Caco-2 (cell line): ENCODE measurements around the gene LONRF3. TPM values are rescaled to one million over a fixed set of nuclear protein-coding genes. Genes with fewer than 3 reads are reported as not detected.

ENCODE experiments used
- BruUV-seq: library from RNA; stranded (reverse); fragments of 400-500 nt; replicated peaks from 2 replicates; lab custom pipeline; 2021; lab: Mats Ljungman, UMichigan
- CTCF ChIA-PET: fragments of 300-600 bp; sonication (Branson Sonifier 250); formaldehyde crosslinking; loops from one replicate; lab custom pipeline; 2022; ENCODE audit warnings: antibody characterized with exemption; lab: Charles Lee
- POLR2A ChIA-PET: fragments of 300-600 bp; sonication (Branson Sonifier 250); formaldehyde crosslinking; loops from one replicate; lab custom pipeline; 2022; ENCODE audit warnings: antibody characterized with exemption; lab: Charles Lee
- DNase-seq, 2 experiments: peaks; one replicate each; pipeline versions ENCODE4 v3.0.0 to v3.0.0-alpha.2; 2020 to 2022
- H3K27me3 ChIP-seq: replicated peaks from 2 replicates; pipeline ENCODE4 v1.6.0; 2011; ENCODE audit warnings: low read length; ENCODE audit not compliant: control insufficient read depth, insufficient read depth
- H3K36me3 ChIP-seq: 2 replicates; pipeline ENCODE4 v1.5.1; 2011; ENCODE audit warnings: low read length; ENCODE audit not compliant: control insufficient read depth, insufficient read depth
- H3K4me1 ChIP-seq: fragments of 250-450 bp; sonication (Bioruptor Pico); 2 replicates; pipeline ENCODE4 v1.5.1; 2020; ENCODE audit warnings: mild to moderate bottlenecking
- H3K4me3 ChIP-seq: 2 replicates; pipeline ENCODE4 v1.5.1; 2011; ENCODE audit warnings: low read depth, mild to moderate bottlenecking, control low read depth, low read length
- H3K9me3 ChIP-seq: fragments of 250-450 bp; sonication (Bioruptor Pico); 2 replicates; pipeline ENCODE4 v1.5.1; 2020; ENCODE audit warnings: mild to moderate bottlenecking, moderate library complexity
- H3K27ac Mint-ChIP-seq: one replicate; pipeline ENCODE4 v1.8.0; 2022; ENCODE audit warnings: mixed read lengths; ENCODE audit not compliant: unreplicated experiment
- H3K27me3 Mint-ChIP-seq: one replicate; pipeline ENCODE4 v1.8.0; 2022; ENCODE audit warnings: mixed read lengths; ENCODE audit not compliant: insufficient read depth, unreplicated experiment
- H3K36me3 Mint-ChIP-seq: one replicate; pipeline ENCODE4 v1.8.0; 2022; ENCODE audit warnings: mild to moderate bottlenecking, mixed read lengths; ENCODE audit not compliant: insufficient read depth, unreplicated experiment
- H3K4me1 Mint-ChIP-seq: one replicate; pipeline ENCODE4 v1.8.0; 2022; ENCODE audit warnings: low read depth, mixed read lengths; ENCODE audit not compliant: unreplicated experiment
- H3K4me3 Mint-ChIP-seq: one replicate; pipeline ENCODE4 v1.8.0; 2022; ENCODE audit warnings: mild to moderate bottlenecking, moderate library complexity, mixed read lengths; ENCODE audit not compliant: unreplicated experiment
- H3K9me3 Mint-ChIP-seq: one replicate; pipeline ENCODE4 v1.8.0; 2022; ENCODE audit warnings: mixed read lengths; ENCODE audit not compliant: unreplicated experiment
- intact Hi-C: fragments of 100-400 bp; cut with micrococcal nuclease; formaldehyde crosslinking; loops from one replicate; pipeline ENCODE4 v1.10.0; 2022; ENCODE audit not compliant: unreplicated experiment
- total RNA-seq: library from RNA; stranded (reverse); gene quantifications from 2 replicates; pipeline ENCODE4 v1.2.3, GENCODE V29; 2022
- TF ChIP-seq, protein P1 (sequence below), 2 experiments: fragments of 200-600 bp in 1 of 2; IDR thresholded peaks; 1 replicate in 1 of 2; 2 replicates in 1 of 2; pipeline versions ENCODE4 v1.5.1 to v1.8.0; 2011 to 2022; ENCODE audit warnings: antibody characterized with exemption in 1 of 2, control low read depth in 1 of 2, inconsistent platforms in 1 of 2, low read depth in 1 of 2, low read length in 1 of 2, mild to moderate bottlenecking in 1 of 2, moderate library complexity in 1 of 2; ENCODE audit not compliant: insufficient read depth in 1 of 2, severe bottlenecking in 1 of 2, unreplicated experiment in 1 of 2

Gene LONRF3
- total RNA-seq, 1 experiment from 2014 or later = 0.84 TPM

DNA sequence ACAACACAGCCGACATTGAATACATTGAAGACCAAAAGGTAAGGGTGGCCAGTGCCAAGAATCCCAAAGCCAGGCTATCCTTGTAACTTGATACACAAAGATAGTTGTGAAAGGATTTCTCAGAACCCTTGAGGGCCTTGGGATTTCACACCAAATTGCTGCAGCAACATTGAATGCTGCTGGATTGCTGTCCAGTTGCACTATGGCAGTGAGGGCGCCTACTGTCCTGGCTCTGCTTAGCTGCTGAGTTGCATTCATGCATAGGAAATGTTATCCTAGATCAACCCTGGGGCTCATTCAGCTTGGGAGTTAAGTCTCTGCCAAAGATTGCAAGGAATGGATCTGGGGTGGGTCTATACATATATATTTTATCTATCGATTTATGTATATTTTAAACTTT lies 38.7 kb downstream of the LONRF3 start:
- no peak overlapping the region for H3K27ac Mint-ChIP-seq
- H3K9me3 ChIP-seq = no peaks in the 10 kb centered on the region
- no peak for DNase-seq
- H3K36me3 ChIP-seq = no peaks in the 10 kb centered on the region
- BruUV-seq = no TSS peak
- H3K36me3 Mint-ChIP-seq = no peaks in the 10 kb centered on the region
- ChIA-PET POLR2A (no interaction called here), CTCF (no interaction called here)
- intact Hi-C loops = no loop called here
- peaks cover 3% of the 10 kb centered on the region for H3K27me3 Mint-ChIP-seq
- no peaks in the 10 kb centered on the region for H3K4me1 Mint-ChIP-seq
- no peaks in the 10 kb centered on the region for H3K4me1 ChIP-seq
- no peaks in the 10 kb centered on the region for H3K27me3 ChIP-seq
- H3K9me3 Mint-ChIP-seq = no peaks in the 10 kb centered on the region
- H3K4me3 Mint-ChIP-seq = no peak overlapping the region
- no peak overlapping the region for H3K4me3 ChIP-seq
- TF ChIP-seq, protein P1, sequence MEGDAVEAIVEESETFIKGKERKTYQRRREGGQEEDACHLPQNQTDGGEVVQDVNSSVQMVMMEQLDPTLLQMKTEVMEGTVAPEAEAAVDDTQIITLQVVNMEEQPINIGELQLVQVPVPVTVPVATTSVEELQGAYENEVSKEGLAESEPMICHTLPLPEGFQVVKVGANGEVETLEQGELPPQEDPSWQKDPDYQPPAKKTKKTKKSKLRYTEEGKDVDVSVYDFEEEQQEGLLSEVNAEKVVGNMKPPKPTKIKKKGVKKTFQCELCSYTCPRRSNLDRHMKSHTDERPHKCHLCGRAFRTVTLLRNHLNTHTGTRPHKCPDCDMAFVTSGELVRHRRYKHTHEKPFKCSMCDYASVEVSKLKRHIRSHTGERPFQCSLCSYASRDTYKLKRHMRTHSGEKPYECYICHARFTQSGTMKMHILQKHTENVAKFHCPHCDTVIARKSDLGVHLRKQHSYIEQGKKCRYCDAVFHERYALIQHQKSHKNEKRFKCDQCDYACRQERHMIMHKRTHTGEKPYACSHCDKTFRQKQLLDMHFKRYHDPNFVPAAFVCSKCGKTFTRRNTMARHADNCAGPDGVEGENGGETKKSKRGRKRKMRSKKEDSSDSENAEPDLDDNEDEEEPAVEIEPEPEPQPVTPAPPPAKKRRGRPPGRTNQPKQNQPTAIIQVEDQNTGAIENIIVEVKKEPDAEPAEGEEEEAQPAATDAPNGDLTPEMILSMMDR (IDR thresholded peaks at IDR 0.05; ENCODE audit: insufficient read depth in 1 of 2, low read depth in 1 of 2, low read length in 1 of 2, severe bottlenecking in 1 of 2, unreplicated experiment in 1 of 2) = no peak

DNA sequence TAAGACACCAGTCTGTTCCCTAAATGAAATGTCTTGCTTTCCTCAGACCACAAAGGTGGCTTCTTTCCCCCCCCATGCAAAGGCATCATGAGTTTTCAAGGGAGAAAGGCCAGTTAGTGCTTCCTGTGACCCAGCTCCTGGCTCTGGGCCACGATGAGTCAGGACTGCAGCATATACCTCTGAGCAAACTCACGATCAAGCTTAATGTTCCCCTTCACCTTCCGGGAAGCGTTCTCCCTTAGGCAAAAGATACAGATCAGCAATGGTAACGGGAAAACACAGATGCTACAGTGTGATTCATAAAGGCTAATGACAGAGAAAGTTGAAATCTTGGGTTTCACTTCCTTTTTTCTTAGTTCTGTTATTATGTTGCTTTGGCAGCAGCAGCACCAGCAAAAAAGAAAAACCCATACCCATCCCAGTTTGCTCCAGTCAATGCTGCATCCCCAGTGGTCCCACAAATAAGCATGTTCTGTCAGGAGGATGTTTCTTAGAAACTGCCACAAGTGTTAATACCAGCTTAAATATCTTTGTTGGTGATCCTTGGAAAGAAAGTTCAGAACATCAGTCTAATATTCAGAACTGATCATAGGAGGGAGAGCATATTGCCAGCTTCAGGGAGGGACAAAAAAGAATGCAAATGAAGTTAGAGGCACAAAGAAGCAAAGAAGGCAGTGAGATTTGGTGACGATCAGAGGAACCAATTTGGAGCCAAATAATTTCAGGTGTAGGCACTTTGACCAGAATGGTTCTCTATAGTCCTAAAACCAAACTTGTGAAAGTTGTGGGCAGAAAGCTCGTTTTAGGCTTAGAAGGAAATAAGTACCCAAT lies 41.2 kb downstream of the LONRF3 start:
- peaks cover 3% of the 10 kb centered on the region for H3K27me3 Mint-ChIP-seq
- no peaks in the 10 kb centered on the region for H3K4me1 ChIP-seq
- POLR2A ChIA-PET = no interaction called here
- H3K9me3 ChIP-seq = no peaks in the 10 kb centered on the region
- H3K4me3 ChIP-seq = no peak overlapping the region
- H3K36me3 ChIP-seq = no peaks in the 10 kb centered on the region
- TF ChIP-seq, protein P1 (IDR thresholded peaks at IDR 0.05; ENCODE audit: insufficient read depth in 1 of 2, low read depth in 1 of 2, low read length in 1 of 2, severe bottlenecking in 1 of 2, unreplicated experiment in 1 of 2) = no peak
- no peak overlapping the region for H3K27ac Mint-ChIP-seq
- no peak for DNase-seq
- H3K4me3 Mint-ChIP-seq = no peak overlapping the region
- intact Hi-C loops = no loop called here
- BruUV-seq = no TSS peak
- H3K27me3 ChIP-seq = no peaks in the 10 kb centered on the region
- no peaks in the 10 kb centered on the region for H3K4me1 Mint-ChIP-seq
- H3K36me3 Mint-ChIP-seq = no peaks in the 10 kb centered on the region
- H3K9me3 Mint-ChIP-seq = no peaks in the 10 kb centered on the region
- CTCF ChIA-PET = no interaction called here

DNA sequence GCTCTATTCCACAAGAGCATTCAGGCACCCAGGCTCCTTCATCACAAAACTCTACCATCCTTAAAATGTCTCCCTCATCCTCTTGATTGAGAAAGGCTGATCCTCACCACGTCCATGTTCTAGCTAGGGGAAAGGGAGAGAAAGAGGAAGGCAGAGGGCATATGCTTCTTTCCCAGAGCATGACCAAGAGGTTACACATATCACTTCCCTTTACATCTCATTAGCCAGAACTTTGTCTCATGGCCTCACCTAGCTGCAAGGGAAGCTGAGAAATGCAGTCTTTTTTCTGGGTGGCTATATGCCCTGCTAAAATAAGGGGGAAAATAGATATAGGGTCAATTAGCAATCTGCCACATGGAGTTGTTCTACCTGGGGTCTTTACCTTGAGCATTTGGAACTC lies 42.7 kb downstream of the LONRF3 start:
- H3K4me3 Mint-ChIP-seq = no peak overlapping the region
- peaks cover 3% of the 10 kb centered on the region for H3K27me3 Mint-ChIP-seq
- H3K36me3 Mint-ChIP-seq = no peaks in the 10 kb centered on the region
- Histone ChIP-seq H3K27me3 (no peaks in the 10 kb centered on the region), H3K4me3 (no peak overlapping the region), H3K36me3 (no peaks in the 10 kb centered on the region), H3K4me1 (no peaks in the 10 kb centered on the region), H3K9me3 (no peaks in the 10 kb centered on the region)
- DNase-seq = no peak
- no peak overlapping the region for H3K27ac Mint-ChIP-seq
- POLR2A ChIA-PET = no interaction called here
- TF ChIP-seq, protein P1 (IDR thresholded peaks at IDR 0.05; ENCODE audit: insufficient read depth in 1 of 2, low read depth in 1 of 2, low read length in 1 of 2, severe bottlenecking in 1 of 2, unreplicated experiment in 1 of 2) = no peak
- no peaks in the 10 kb centered on the region for H3K9me3 Mint-ChIP-seq
- no TSS peak for BruUV-seq
- intact Hi-C loops = no loop called here
- CTCF ChIA-PET = no interaction called here
- H3K4me1 Mint-ChIP-seq = no peaks in the 10 kb centered on the region
